HG03378 (cell line): ENCODE data around the gene RPS6KA4.

Experiments
- ATAC-seq: cut with Tn5 transposase; IDR thresholded peaks from one replicate; pipeline ENCODE4 v1.9.1; 2021; ENCODE audit warnings: mild to moderate bottlenecking, moderate library complexity; ENCODE audit not compliant: unreplicated experiment

The RPS6KA4 gene

GRCh38 chr11:64344787-64345186 is 14.2 kb upstream of the RPS6KA4 start:
- ATAC-seq, result no peak

GRCh38 chr11:64347193-64347867 is 11.6 kb upstream of the RPS6KA4 start:
- no peak for ATAC-seq

- ATAC-seq, result no peak
Observed at GRCh38 chr11:64348383-64349024, 10.5 kb upstream of the RPS6KA4 start.

- ATAC-seq, result no peak
Observed at GRCh38 chr11:64349025-64349387, 10.0 kb upstream of the RPS6KA4 start.

DNA sequence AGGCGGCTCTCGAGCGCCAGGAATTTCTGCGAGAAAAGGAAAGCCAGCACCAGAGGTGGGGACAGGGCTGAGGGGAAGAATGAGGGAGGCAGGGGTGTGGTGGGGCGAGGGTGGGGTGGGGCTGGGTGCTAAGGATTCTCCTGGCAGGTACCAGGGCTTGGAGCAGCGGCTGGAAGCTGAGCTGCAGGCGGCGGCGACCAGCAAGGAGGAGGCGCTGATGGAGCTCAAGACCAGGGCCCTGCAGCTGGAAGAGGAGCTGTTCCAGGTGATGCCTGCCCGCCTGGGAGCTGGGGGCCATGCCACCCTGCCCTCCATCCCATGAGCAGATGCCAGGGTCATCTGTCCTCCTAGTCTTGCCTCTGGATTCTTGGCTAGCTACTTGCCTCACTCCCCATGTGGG is 9.6 kb upstream of the RPS6KA4 start:
- ATAC-seq, result no peak

GRCh38 chr11:64351136-64351631 is 7.8 kb upstream of the RPS6KA4 start:
- ATAC-seq, result no peak

- no peak for ATAC-seq
Observed at GRCh38 chr11:64352099-64352994, 6.6 kb upstream of the RPS6KA4 start.

GRCh38 chr11:64352995-64353714 is 5.8 kb upstream of the RPS6KA4 start:
- ATAC-seq, result no peak

- no peak for ATAC-seq
Observed at GRCh38 chr11:64353715-64354506, 5.1 kb upstream of the RPS6KA4 start.

GRCh38 chr11:64355078-64355940 is 3.7 kb upstream of the RPS6KA4 start:
- ATAC-seq, result no peak

DNA sequence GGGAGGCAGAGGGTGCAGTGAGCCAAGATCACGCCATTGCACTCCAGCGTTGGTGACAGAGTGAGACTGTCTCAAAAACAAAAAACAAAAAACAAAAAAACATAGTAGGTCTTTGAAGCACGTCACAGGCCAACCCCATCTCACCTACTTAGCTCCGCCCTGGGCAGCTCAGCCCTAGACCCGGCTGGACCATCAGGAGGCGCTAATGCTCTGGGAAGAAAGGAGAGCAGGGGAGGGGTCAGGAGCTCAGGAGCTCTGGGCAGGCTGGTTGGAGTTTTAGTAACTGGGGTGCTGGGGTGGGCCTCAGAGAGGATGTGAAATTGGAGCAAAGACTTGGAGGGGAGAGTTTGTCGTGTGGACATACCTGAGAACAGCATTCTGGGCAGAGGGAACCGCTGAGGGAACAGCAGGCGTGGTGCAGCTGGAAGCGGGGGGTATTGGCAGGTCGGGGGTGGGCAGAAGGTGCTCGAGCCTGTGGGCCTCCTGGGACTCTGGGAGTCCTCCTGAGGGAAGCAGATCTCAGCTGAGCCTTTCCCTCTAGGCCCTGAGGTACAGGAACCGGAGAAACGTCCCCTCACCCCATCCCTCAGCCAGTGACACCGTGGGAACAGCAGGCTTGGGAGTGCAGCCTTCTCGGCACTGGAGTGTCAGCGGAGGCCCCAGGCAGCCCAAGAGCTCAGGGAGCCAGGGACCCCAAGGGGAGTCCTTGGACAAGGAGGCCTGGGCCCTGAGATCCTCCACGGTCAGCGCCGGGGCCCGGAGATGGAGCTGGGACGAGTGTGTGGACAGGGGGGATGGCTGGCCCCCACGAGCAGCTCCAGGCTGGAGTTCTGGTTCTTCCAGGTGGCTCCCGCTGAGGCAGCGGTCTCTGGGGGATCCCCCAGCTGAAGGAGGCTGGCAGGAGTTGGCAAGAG is 2.2 kb upstream of the RPS6KA4 start:
- ATAC-seq, result no peak

DNA sequence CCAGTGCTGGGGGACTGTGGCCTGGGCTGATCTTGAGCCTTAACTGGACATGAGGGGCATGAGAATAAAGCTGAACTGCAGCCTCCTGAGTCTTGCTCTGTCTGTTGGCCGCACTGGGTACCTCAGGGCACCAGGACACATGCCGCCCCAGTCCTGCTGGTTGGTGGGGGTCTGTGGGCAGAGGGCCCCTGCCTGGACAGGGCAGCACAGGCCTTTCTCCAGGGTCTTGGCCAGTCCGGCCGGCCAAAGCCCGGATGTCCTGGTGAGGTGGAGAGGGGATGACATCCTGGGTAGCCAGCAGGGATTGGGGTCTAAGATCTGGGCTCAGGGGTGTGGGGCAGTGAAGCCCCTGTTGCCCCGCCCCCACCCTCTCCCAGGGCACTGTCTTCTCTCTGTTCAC is 1.5 kb upstream of the RPS6KA4 start:
- no peak for ATAC-seq

DNA sequence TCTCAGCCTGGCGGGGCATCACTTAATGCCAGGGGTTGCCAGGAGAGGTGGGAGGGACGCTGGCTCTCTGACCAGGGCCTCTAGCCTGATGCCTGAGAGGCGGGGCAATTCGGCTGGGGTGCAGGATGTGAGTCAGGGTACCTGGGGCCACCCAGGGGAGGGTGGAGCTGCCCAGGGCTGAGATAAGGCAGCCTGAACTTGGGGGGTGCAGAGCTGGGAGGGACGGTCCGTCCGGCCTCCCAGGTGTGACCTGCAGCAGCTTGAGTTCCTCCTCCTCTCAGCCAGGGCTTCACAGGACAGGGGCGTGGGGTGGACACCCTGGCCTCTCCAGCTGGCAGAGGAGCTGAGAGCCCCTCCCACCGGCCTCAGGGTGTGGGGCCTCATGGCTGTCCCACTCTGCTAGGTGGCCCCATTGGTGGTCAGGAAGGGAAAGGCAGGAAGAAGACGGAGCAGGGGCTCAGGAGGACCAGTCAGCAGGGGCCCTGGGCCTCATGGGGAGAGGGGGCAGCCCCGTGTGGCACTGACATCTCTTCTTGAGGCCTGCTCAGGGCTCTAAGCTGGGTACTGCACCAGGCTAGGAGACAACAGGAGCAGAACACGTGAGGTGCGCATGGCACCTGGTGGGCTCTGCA is 942 bp upstream of the RPS6KA4 start:
- ATAC-seq, result no peak

GRCh38 chr11:64358536-64358906 is 441 bp upstream of the RPS6KA4 start:
- ATAC-seq, result no peak

- no peak for ATAC-seq
Observed at GRCh38 chr11:64359712-64360445, 917 bp downstream of the RPS6KA4 start.

DNA sequence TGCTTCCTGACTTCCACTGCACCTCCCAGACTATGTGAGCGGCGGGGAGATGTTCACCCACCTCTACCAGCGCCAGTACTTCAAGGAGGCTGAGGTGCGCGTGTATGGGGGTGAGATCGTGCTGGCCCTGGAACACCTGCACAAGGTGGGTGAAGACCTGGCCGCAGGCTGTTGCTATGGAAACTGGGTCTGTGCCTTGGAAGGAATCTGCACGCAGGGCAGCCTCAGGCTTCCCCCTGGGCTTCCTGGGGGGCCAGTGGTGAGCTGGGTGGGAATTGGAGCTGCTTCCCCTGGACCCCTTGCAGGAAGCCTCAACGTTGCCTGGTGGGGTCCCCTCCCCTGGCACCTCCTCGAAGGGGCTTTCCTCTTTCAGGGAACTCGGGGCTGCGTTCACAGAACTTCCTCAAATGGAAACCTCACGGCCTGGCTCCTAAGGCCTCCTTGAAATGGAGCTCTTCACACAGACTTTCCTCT is 1.5 kb downstream of the RPS6KA4 start:
- no peak for ATAC-seq

DNA sequence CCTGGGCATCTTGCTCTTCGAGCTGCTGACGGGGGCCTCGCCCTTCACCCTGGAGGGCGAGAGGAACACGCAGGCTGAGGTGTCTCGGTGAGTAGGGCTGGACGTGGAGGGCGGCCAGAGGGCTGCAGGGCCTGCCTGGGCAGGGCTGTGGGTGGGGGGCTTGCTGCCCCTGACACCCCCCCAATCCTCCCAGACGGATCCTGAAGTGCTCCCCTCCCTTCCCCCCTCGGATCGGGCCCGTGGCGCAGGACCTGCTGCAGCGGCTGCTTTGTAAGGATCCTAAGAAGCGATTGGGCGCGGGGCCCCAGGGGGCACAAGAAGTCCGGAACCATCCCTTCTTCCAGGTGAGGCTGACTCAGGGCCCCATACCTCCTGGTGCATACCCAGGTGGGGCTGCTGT is 2.7 kb downstream of the RPS6KA4 start:
- no peak for ATAC-seq
